Activated CD4-positive, alpha-beta T cell treated with anti-CD3 and anti-CD28 coated beads for 36 hours (primary cell): ENCODE measurements around the gene CLDN9. TPM values are rescaled to one million over a fixed set of nuclear protein-coding genes. Genes with fewer than 3 reads are reported as not detected.

Source experiments
- total RNA-seq, 2 experiments: library from RNA; stranded (reverse); gene quantifications; one replicate each; pipeline ENCODE4 v1.2.3, GENCODE V29; 2021

CLDN9 gene
- total RNA-seq, 2 experiments from 2014 or later = not detected

Other genes with a start within 250 kb of the CLDN9 start
- 100 to 1,000 TPM; 268 to 269 TPM for gene ELOB, start 235.6 kb upstream of the CLDN9 start, total RNA-seq
- gene PRSS33, start 225.4 kb upstream of the CLDN9 start, total RNA-seq = not detected
- not detected for gene PRSS41, start 214.5 kb upstream of the CLDN9 start, total RNA-seq
- gene PRSS21, start 195.7 kb upstream of the CLDN9 start, total RNA-seq = under 1 TPM; 0.69 to 0.71 TPM
- 1 to 10 TPM in 1 of 2 experiments, under 1 TPM in 1; 0.65 to 1.2 TPM for gene ZG16B, start 182.6 kb upstream of the CLDN9 start, total RNA-seq
- gene PRSS22, start 154.8 kb upstream of the CLDN9 start, total RNA-seq = not detected
- 10 to 100 TPM; 16.8 to 17.3 TPM for gene FLYWCH2, start 129.7 kb upstream of the CLDN9 start, total RNA-seq
- gene FLYWCH1, start 101.0 kb upstream of the CLDN9 start, total RNA-seq = 10 to 100 TPM; 26.6 to 37.9 TPM
- not detected for gene KREMEN2, start 48.6 kb upstream of the CLDN9 start, total RNA-seq
- gene PAQR4, start 43.6 kb upstream of the CLDN9 start, total RNA-seq = 10 to 100 TPM; 28.7 to 31.2 TPM
- gene PKMYT1, start 32.5 kb upstream of the CLDN9 start, total RNA-seq = 100 to 1,000 TPM; 101 to 117 TPM
- not detected for gene CLDN6, start 5.3 kb downstream of the CLDN9 start, total RNA-seq
- gene TNFRSF12A, start 7.4 kb downstream of the CLDN9 start, total RNA-seq = 1 to 10 TPM; 5.4 to 7.7 TPM
- gene HCFC1R1, start 11.0 kb downstream of the CLDN9 start, total RNA-seq = 10 to 100 TPM; 30.0 to 30.7 TPM
- 10 to 100 TPM; 46.9 to 50.2 TPM for gene THOC6, start 11.1 kb downstream of the CLDN9 start, total RNA-seq
- gene BICDL2, start 24.0 kb downstream of the CLDN9 start, total RNA-seq = 1 to 10 TPM in 1 of 2 experiments, under 1 TPM in 1; 0.58 to 1.2 TPM
- gene MMP25, start 33.6 kb downstream of the CLDN9 start, total RNA-seq = under 1 TPM; 0.55 to 0.91 TPM
- gene IL32, start 52.7 kb downstream of the CLDN9 start, total RNA-seq = 1,000 to 10,000 TPM; 1,864 to 2,360 TPM
- under 1 TPM; 0.11 to 0.30 TPM for gene ZSCAN10, start 86.4 kb downstream of the CLDN9 start, total RNA-seq
- under 1 TPM; 0.21 to 0.32 TPM for gene ZNF205, start 99.7 kb downstream of the CLDN9 start, total RNA-seq
- 1 to 10 TPM; 7.6 to 8.3 TPM for gene ZNF213, start 122.1 kb downstream of the CLDN9 start, total RNA-seq
- gene OR1F1, start 175.3 kb downstream of the CLDN9 start, total RNA-seq = not detected
- 1 to 10 TPM; 8.3 to 9.0 TPM for gene ZNF200, start 222.2 kb downstream of the CLDN9 start, total RNA-seq
- under 1 TPM; 0.09 to 0.14 TPM for gene MEFV, start 243.7 kb downstream of the CLDN9 start, total RNA-seq